NCI-H510A treated with DMSO at 0.1 percent for 48 hours (cell line): ENCODE measurements around the gene REEP2.
"Not testable (repeated sequence)": the region's sequence is repeated elsewhere in the genome, so short reads cannot be mapped to it uniquely, and the experiment has no call there.

Experiments
- DNase-seq: peaks from one replicate; lab custom pipeline; 2025; lab: John Stamatoyannopoulos, UW

REEP2 gene, protein sequence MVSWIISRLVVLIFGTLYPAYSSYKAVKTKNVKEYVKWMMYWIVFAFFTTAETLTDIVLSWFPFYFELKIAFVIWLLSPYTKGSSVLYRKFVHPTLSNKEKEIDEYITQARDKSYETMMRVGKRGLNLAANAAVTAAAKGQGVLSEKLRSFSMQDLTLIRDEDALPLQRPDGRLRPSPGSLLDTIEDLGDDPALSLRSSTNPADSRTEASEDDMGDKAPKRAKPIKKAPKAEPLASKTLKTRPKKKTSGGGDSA

DNA sequence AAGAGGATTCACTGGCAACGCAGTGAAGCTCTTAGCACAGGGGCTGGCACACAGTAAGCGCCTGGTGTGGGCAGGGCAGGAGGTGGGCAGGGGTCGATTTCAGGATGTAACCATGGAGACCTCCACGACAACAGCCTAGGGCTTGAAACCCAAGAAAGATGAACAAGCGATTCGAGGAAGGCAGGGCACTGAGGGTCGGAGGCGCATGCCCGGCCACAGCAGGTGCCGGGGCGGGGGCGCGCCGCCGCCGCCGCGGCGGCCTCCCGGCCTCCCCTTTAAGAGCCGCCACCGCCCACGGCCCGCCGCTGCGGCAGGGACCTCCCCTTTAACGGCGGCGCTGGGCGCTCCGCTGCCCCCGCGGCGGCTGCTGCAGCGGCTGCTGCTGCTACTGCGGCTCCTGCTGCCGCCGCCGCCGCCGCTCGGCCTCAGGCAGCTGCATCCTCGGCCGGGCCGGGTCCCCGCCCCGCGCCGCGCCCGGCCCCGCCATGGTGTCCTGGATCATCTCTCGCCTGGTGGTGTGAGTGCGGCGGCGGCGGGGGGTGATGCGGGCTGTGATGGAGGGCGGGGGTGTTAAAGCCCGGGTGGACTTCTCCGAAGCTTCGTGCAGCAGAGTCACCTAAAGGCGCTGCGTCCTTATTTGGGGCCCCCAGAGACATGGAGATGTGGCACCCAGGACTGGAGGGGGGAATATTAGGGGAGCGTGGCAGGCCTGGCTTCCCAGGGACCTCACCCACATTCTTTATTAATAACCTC, at the start of gene REEP2:
Gene REEP2 (plus strand): TSS at position 334 of the 753 bp plus-strand sequence. CDS start 152 bp downstream, at position 486.
- peak; percentile 8 for DNase-seq

DNA sequence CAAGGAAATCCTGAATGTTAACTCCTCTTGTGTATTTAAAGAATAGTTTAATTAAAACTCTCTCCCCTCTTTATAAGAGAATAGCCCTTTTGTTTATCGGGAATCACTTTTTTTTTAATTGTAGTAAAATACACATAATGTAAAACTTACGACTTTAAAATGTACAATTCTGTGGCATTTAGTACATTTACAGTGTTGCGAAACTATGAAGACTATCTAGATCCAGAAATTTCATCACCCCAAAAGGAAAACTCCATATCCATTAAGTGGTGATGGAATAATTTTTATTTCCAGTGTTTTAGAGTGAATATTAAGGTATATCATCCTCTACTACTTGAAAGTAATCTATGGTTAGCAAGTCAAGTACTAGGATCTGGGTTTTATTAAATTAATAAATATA, 49.5 kb upstream of the REEP2 start:
- no peak for DNase-seq

DNA sequence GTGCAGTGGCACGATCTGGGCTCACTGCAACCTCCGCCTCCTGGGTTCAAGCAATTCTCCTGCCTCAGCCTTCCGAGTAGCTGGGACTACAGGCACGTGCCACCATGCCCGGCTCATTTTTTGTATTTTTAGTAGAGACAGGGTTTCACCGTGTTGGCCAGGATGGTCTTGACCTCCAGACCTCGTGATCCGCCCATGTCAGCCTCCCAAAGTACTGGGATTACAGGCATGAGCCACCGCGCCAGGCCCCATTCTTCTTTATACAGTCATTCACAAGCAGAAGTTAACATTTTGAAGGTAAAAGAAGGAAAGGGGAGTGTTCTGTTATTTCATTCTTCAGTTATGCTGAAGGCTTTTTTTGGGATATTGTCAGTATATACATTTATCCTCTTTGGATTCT, 48.9 kb upstream of the REEP2 start:
- DNase-seq: not testable (repeated sequence)

GRCh38 chr5:138391859-138392386, 46.9 kb upstream of the REEP2 start:
- DNase-seq: no peak

GRCh38 chr5:138402640-138403039, 36.2 kb upstream of the REEP2 start:
- no peak for DNase-seq

DNA sequence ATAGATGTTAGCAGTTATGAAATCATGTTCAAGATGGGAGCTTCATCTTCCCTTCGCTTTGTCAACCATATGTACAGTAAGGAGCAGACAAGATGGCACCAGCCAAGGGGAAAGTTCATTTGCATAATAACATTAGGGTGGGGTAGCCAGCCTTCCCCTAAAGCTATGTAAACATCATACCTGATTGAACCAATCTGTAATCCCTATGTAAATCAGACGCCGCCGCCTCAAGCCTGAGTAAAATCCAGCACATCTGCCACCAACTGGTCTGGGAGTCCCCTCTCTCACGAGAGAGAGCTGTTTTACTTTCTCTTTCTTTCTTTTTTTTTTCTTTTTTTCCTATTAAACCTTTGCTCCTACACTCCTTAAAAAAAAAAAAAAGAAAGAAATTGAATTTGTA, 30.8 kb upstream of the REEP2 start:
- DNase-seq: no peak

GRCh38 chr5:138410996-138411640, 27.7 kb upstream of the REEP2 start:
- not testable (repeated sequence) for DNase-seq

- DNase-seq: no peak
Measured at GRCh38 chr5:138418444-138418843, 20.4 kb upstream of the REEP2 start.

- DNase-seq: no peak
Measured at GRCh38 chr5:138425079-138425478, 13.8 kb upstream of the REEP2 start.

DNA sequence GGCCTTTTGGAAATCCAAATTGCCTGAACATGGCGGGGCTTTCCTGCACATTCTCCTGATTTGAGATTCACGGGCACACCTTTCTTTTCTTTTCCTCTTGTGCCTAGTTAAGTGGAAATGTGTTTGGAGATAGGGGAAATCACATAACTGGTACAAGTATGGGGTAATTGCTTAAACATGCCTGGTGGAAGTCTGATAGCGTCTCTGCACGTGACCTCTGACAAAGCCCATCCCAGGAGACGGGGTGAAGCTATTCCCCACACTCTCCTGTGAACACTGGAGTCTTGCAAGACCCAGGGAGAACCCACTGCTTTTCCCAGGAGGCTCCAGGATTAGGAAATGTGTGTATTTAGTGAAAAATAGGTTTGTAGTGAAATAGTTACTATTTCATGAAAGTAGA, 2.9 kb upstream of the REEP2 start:
- DNase-seq: no peak

DNA sequence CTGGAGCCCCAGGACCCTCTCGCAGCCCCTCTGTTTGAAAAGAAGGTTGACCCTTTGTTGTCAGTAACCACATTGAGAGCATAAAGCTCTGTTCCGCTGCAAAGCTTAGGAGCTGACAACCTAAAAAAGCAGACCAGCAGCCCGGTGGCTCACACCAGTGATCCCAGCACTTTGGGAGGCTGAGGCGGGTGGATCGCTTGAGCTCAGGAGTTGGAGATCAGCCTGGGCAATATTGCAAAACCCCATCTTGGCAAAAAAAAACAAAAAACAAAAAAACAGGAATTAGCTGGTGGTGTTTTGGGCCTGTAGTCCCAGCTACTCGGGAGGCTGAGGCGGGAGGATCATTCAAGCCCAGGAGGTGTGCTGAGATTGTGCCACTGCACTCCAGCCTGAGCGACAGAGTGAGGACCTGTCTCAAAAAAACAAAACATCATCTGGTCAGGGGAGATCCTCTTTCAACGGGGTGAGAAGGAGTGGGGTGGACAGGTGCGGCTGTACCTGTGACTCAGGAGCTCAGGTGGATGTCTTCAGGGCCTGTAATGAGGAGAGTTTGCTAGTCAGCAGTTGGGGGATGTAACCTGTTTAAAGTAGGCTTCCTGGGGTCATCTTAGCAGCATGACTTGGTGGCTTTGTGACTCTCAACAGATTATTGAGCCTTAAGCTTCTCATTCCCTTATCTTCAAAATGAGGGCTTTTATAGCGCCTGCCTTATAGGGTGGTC, 694 bp upstream of the REEP2 start:
- peak; percentile 15 for DNase-seq

DNA sequence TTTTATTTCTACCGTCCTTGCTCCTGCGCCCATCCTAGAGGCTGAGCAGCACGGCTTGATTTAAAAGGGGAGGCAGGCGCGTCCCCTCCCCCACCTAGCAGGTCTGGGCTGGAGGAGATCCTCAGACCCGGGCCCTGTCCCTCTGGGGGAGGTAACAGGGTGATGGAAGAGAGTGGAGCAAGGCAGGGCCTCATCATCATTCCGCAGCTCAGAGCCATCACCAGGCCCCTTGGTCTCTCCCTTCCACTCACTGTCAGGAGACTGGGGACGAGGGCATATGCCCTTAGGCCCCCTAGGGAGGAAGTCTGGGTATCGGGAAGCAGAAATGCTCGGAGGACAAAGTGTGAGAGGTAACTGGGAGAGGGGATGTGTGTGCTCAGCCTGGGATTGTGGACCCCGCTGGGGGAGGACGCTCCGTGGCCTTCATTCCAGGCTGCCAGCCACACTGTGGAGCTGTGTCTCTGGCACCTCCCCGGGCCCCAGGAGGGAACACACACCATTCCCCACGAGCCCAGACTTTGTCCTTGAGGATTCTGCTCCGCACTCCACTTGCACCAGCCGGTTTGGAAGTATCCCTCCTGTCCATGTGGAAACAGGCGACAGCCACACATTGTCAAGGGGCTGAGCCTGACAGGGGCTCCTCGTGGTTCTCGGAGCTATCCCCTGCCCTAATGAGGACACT, 761 bp downstream of the REEP2 start:
- no peak for DNase-seq

DNA sequence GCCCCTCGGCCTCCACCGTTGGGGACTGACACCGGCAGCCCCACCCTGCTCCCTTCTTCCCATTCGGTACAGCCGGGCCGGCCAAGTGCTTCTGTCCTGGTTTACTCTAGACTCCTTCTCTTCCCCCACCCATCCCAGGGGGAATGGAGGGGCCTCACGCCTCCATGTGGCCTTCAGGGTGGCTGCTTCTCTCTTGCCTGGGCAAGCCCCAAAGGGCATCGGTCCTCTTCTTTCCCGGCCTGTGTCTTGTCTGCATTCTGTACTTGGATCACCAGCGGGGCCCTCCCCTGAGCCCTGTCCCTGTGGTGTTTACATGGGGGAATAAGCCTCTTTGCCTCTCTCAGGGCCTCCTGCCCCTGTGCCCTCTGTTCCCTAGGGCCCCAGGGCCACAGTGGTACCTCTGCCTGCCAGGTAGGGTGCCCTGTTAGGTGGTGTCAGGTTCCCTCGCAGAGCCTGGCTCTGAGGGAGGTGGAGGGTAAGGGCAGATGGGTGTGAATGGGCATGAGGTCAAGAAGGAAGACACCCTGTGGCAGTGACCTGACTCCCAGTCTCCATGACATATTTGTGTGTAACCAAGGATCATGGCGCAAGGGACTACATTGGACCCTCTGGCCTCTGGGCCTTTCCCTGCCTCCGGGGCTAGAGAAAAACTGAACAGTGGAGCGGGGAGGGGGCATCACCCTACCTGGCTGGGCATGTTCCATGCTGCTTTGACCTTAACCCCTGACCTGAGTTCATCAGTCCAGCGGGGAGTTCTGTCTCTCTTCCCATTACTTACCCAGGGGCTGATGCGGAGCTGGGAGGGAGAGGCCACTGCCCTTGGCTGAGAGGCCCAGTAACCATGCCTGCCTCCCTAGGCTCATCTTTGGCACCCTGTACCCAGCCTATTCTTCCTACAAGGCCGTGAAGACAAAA, 1.6 kb downstream of the REEP2 start:
- DNase-seq: no peak

DNA sequence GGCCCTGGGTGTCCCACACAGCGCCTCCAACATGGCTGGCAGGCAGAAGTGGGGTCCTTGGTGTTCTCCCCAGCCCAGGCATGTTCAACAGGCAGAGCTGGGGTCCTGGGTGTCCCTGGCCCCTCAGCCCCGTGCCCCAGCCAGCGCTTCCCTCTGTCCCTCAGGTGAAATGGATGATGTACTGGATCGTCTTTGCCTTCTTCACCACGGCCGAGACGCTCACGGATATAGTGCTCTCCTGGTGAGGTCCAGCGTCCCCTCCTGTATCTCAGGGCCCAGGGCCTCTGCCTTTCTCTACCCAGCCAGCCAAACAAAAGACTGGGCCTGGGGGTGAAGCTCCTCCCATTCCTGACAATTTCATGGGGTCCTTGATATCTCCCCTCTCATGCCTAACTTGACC, 2.4 kb downstream of the REEP2 start:
- no peak for DNase-seq

GRCh38 chr5:138444078-138444773, 5.4 kb downstream of the REEP2 start:
- no peak for DNase-seq

- DNase-seq: no peak
Measured at GRCh38 chr5:138444774-138445546, 6.1 kb downstream of the REEP2 start.

DNA sequence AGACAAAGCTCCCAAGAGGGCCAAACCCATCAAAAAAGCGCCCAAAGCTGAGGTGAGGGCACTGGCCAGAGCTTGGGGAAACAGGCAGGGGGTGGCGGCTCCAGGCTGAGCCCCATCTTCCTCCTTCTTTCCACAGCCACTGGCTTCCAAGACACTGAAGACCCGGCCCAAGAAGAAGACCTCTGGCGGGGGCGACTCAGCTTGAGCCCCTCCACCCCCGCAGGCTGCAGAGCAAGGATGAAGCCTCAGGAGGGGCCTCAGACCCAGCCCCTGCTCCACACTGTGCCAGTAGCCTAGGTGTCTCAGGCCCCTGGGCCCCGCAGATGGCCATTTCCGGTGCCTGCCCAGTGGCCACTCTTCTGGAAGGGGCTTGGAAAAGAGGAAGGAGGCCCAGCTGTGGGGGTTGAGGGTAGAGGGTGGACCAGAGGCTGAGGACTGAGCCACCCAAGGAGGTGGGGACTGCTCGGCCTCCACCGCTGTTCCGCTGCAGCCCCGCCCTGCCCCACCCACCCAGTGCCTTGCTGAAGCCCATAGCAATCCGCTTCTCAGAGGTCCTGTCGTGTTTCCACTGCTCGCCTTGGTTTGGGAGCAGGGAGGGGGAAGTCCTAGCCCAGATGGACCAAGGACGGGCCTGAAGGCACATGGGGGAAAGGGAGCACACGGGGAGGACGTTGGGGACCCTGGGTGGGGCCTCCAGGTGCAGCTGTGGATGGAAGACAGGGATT, 6.9 kb downstream of the REEP2 start:
- DNase-seq: no peak

- no peak for DNase-seq
Measured at GRCh38 chr5:138448070-138448469, 9.2 kb downstream of the REEP2 start.
